Measurements from ENCODE around the gene RNF223. TPM values are rescaled to one million over a fixed set of nuclear protein-coding genes. Genes with fewer than 3 reads are reported as not detected.

RNF223 gene
- total and polyA plus RNA-seq, 2 of the 13 experiments (the other 11 are each of a cell fraction or from before 2014, with no cell fraction given) = 0.03 TPM; not detected in 1

DNA sequence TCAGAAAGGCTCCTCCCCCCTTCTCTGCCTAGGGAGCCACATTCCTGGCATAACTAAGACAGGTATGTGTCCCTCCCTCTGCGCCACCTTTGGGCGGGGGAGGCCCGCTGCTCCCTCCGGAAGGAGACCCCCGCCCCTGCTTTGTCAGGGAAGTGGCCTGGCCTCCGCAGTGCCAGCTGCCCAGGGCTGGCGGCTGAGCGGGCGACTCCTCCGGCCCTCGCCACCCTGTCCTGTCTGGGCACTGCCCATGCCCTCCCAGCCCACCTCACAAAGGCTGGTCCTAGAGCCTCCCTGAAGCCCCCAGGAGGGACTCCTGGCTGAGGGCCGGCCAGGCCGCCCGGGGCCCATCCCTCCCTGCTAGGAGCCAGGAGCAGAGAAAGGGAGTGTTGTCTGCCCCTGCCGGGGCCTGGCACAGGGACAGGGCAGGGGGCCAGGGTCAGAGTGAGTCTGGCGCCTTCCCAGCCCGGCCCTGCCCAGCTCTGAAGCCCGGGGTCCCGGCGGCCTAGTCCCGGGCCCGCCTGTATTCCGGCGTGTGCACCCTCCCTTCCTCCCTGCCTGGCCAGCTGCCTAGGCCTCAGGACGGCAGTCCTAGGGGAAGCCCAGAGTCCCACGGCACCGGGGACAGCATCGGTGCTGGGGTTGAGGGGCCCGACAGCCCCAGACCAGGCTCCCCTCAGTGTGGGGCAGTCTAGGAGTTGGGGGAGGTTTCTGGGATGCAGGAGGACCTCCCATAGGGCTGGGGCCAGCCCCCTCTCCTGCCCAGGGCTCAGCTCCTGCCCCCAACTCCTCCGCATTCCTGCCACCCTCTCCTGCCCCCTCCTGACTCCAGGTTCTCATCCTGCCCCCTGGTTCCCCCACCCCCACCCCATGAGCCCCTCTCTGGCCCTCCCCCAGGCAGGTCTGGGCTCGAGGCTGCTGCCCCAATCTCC, 49.1 kb downstream of the RNF223 start (continued):
- TF ChIP-seq, protein P1, sequence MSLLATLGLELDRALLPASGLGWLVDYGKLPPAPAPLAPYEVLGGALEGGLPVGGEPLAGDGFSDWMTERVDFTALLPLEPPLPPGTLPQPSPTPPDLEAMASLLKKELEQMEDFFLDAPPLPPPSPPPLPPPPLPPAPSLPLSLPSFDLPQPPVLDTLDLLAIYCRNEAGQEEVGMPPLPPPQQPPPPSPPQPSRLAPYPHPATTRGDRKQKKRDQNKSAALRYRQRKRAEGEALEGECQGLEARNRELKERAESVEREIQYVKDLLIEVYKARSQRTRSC (CRISPR knock-in tag; IDR thresholded peaks at IDR 0.05; ENCODE audit: low read depth) = no peak
- TF ChIP-seq PHF20 (CRISPR knock-in tag; IDR thresholded peaks at IDR 0.05) (no peak), ZNF484 (CRISPR knock-in tag; IDR thresholded peaks at IDR 0.05; ENCODE audit: borderline replicate concordance, low read depth) (no peak), TEAD2 (CRISPR knock-in tag; IDR thresholded peaks at IDR 0.05) (no peak), NR2C2 (CRISPR knock-in tag; IDR thresholded peaks at IDR 0.05; ENCODE audit: borderline replicate concordance) (no peak), NONO (IDR thresholded peaks at IDR 0.05) (no peak), NONO (CRISPR knock-in tag; conservative IDR thresholded peaks at IDR 0.05) (no peak), RXRB (CRISPR knock-in tag; IDR thresholded peaks at IDR 0.05; ENCODE audit: borderline replicate concordance) (no peak), MTA1 (CRISPR knock-in tag; IDR thresholded peaks at IDR 0.05; ENCODE audit: borderline replicate concordance) (peak; percentile 75; the same call in 1 of the 2 replicates)
- TF ChIP-seq, protein P2, sequence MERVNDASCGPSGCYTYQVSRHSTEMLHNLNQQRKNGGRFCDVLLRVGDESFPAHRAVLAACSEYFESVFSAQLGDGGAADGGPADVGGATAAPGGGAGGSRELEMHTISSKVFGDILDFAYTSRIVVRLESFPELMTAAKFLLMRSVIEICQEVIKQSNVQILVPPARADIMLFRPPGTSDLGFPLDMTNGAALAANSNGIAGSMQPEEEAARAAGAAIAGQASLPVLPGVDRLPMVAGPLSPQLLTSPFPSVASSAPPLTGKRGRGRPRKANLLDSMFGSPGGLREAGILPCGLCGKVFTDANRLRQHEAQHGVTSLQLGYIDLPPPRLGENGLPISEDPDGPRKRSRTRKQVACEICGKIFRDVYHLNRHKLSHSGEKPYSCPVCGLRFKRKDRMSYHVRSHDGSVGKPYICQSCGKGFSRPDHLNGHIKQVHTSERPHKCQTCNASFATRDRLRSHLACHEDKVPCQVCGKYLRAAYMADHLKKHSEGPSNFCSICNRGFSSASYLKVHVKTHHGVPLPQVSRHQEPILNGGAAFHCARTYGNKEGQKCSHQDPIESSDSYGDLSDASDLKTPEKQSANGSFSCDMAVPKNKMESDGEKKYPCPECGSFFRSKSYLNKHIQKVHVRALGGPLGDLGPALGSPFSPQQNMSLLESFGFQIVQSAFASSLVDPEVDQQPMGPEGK (CRISPR knock-in tag; IDR thresholded peaks at IDR 0.05) = peak; percentile 60; the same call in 1 of the 2 replicates

Data from HepG2 (cell line).